NCI-H1694 treated with DMSO at 0.1 percent for 48 hours (cell line): ENCODE data around the gene EXOC6B.

Experiments
- DNase-seq: peaks from one replicate; lab custom pipeline; 2025; lab: John Stamatoyannopoulos, UW

Gene EXOC6B

DNA sequence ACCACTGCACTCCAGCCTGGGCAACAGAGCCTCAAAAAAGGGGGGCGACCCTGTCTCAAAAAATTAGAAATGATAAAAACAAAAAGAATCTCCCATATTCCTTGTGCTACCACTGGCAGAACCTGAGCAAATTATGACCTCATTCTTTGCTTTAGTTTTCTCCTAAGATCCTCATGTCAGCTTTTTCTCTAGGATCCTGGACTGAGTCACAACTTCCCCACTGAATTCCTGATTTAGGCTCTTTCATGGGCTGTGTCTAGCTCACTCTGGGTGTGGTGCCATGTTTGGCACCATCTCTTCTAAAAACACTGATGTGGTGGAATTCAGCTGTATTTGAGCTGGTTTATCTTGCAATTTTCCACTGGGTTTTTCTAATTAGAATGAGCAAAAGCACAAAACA lies 37.1 kb downstream of the EXOC6B start:
- no peak for DNase-seq

DNA sequence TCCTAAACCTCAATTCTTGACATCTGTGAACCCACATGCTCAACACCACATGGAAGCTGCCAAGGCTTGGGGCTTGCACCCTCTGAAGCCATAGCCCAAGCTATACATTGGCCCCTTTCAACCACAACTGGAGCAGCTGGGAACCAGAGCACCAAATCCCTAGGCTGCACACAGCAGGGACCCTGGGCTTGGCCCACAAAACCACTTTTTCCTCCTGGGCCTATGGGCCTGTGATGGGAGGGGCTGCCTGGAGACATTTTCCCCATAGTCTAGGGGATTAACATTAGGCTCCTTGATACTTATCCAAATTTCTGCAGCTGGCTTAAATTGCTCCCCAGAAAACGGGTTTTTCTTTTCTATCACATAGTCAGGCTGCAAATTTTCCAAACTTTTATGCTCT lies 40.3 kb downstream of the EXOC6B start:
- no peak for DNase-seq

DNA sequence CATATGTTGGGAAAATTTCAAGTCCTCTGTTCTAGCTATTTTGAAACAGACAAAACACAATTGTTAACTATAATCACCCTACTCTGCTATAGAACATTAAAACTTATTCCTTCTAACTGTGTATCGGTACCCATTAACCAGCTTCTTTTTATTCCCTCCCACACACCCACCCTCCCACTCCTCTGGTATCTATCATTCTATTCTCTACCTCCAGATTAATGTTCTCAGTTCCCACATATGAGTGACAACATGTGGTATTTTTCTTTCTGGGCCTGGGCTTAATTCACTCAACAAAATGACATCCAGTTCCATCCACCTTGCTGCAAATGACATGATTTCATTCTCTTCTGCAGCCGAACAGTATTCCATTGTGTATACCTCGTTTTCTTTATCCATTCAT lies 43.3 kb downstream of the EXOC6B start:
- DNase-seq, result no peak

DNA sequence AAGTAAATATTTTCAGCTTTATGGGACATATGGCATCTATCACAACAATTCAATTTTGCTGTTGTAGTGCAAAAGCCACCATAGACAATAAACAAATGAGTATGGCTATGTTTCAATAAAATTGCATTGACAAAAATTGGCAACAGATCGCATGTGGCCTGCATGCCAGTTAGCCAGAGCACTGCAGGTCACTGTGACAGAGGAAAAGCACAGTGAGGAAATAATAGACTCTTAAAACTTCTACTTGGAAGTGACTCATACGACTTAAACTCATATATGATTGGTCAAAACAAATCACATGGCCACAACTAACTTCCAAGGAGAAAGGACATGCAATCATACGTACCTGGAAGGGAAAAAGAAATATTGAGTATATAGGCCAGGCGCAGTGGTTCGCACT lies 44.4 kb downstream of the EXOC6B start:
- no peak for DNase-seq

DNA sequence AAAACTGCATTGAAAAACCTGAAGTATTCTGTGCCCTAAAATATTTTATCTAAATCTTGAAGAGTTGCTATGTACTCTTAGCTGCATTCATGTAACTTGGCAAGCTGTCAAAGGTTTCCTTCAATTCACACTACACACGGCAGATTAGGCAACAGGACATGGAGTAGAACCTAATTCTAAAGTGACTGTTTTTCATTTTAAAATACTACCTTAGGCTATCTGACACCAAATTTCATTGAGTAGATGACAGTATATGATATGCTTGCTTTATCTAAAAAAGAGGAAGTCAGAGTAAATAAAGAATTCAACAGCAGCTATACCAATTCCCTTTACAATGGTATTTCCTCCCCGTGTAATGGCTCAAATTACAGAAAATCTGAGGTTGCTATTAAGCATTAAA lies 45.4 kb downstream of the EXOC6B start:
- no peak for DNase-seq

DNA sequence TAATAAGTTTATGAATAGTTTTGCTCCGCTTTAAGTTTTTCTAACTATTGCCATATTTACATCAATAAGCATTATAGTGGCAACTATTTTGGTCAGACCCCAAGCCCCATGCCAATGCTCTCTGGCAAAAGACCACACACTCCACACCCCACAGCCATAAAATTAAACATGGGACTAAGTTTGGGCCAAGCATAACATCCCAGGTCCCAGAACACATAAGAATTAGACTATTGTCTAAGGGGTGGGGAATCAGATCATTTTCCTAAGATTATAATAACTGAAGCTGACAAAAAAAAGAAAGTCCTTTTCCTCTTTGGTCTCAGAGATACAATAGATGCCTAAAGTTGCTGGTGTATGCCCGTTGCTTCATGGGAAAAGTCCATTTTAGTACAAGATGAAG lies 46.3 kb downstream of the EXOC6B start:
- no peak for DNase-seq

DNA sequence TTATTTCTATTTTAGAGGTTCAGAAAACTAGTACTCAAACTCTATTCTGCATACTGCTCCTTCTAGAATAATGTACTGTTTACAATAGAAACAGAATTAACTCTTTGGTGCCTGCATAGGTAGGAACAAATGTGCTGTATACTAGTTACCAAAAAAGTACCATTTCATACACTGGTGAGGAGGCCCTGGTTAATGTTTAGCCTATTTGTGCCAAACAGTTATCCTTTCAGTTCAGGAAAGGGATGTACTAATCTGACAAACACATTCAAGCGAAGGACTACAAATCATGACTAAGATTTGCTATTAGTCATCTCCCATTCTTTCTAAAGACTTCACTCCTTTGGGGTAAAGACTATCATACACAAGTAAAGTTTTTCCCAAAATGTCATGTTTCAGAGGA lies 47.4 kb downstream of the EXOC6B start:
- DNase-seq, result no peak

DNA sequence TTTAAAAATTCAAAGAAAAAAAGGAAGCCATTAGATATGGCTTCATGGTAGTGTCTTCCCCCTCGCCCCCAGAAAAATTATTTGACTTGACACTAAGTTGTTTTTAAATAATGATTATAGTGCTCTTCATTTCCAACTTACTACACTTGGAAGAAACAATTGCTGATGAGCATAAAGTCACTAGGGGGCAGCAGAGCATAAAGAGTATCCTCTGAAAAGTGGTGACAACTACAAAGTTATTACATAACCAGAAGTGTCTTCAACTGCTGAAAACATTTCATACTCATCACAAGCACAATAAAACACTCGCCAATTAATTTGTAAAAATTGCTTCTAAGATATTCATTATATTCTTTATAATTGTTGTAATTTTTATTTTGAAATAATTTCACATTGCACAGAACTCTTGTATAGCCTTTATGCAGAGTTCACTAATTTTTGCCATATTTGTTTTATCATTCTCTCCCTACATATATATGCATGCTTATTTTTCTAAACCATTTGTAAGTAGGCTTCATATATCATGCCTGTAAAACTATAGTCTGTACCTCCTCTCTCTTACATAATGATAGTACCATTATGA lies 54.9 kb downstream of the EXOC6B start:
- DNase-seq, result peak; percentile 69

DNA sequence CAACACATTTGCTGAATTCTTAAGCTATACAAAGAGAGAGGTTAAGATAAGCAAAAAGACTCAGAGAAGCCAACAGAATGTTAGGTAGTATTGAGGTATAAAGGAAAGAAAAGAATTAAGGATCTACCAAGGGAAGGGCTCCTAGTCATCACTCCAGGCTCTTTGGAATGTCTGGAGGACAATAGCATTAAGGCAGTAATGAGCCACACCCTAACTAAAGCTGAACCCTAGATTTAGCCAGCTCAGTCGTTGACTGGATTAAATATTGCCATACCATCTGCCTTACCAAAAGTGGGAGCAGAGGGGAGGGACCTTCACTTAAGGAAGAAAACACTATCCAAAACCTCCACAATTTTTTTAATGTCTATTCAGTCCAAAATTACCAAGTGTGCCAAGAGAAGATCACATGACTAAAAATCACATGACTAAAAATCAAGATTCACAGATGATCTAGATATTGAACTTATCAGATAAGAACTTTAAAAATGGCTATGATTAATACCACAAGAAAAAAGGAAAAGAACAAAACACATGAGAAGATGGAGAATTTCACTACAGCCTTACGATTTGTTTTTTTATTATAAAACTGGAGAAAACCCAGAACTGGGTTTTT lies 59.7 kb downstream of the EXOC6B start:
- no peak for DNase-seq

DNA sequence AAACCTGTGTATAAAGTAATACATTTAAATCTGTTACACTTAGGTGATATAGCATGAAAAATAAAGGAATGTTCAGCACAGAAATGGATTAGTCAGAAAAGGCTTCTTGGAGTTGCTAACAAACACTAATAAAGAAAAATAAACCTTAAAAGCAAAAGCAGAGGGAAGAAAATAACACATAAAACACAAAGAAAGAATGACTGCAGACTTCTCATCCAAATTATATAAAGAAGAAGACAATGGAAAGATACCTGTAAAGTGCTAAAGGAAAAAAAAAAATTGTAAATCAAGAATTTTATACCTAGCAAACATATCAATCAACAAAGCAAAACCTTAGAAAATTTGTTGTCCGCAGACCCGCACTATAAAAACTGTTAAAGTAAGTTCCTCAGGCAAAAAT lies 63.6 kb downstream of the EXOC6B start:
- DNase-seq, result no peak

DNA sequence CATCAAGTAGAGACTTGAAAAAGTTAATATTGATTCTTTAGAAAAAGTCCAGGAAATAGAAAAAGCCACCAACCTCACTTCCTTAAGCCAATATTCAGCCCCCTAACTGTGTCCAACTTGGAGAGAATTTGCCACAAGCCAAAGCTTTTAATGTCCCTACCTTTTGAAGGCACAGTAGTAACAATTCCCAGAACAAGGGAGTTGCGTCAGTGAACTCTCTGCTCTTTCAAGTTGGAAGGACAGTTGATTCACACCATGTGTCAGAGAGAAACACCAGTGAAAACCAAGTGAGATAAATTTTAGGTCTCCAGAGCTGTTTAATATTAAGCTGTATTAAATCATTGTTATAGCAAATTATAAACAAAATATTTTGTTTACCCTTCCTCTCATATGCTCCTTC lies 66.1 kb downstream of the EXOC6B start:
- no peak for DNase-seq

DNA sequence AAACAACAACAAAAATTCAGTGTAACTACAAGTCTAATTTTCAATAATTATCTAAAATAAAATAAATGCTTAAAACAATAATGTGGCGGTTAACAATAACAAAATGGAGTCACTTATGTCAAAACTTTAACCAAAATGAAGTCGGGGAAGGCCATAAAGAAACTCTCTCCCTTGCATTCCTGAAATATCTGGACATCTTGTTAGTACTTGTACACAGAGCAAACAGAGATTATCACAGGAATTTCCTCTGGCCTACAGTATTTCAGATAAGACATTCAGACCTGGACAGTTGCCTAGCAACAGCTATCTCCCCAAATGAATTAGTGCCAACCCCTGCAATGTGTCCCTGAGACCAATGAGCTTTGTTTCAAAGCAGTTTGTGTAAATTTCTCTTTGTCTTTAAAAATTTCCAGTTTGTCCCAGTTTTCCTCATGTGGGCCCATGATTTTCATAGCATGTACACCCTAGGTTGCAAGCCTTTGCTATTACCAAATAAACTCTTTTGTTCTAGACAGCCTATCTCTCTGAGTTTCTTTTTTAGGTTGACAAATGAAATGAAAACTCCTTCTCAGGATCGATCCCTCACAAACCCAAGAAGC lies 68.6 kb downstream of the EXOC6B start:
- no peak for DNase-seq

DNA sequence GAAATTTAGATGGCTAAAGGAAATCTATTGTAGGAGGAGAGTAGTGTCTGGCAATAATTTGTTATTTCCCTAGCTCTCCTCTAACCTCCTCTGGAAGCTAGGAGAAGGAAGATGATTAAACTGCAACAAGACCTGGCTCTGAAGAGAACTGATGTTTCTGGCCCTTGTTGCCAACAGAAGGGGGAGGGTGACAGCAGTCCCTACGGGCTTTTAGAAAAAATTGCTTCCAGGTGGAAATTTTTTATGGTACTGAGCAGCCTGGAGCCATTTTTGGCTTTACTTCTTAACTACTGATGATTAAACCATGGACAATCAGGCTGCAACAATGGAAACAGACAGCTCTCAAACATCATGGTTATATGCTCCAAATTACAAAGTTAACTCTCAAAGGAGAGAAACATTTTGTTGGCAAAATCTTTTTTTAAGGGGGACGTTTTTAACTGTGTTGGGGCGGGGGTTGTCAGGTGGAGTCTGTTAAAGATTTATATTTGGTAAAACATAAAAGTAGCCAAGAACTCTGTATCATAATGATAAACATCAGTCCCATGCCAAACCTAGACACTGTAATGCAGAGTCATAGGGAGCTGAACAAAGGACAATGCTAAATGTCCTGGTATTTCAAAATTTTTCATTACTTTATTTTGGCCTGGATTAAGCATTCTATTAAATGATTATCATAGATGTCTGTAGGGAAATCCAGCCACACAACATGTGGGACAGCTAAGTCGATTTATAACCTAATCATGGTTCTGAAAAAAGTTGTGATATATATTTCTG lies 70.0 kb downstream of the EXOC6B start:
- no peak for DNase-seq

DNA sequence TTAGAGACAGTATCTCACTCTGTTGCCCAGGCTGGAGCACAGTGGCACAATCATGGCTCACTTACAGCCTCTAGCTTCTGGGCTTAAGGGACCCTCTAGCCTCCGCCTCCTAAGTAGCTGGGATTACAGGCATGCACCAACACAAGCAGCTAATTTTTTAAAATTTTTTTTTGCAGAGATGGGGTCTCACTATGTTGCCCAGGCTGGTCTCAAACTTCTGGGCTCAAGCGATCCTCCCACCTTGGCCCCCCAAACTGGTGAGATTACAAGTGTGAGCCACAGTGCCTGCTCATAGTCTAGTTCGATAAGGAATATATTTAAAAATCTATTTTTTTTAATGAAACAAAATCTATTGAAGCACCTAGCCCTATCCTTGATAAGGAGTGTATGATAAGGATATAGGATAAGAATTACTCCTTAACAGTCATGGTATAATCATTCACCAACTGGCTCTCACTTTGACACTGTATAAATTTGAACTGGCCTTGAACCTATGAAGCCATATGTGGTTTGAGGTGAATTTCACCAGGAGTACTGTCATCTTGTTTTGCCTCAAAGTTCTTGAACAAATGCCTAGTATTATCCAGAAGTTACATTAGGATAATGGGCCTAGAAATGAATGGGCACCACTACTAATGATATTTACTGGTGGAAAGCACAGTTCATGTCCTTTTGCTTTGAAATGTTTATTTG lies 71.1 kb downstream of the EXOC6B start:
- no peak for DNase-seq

DNA sequence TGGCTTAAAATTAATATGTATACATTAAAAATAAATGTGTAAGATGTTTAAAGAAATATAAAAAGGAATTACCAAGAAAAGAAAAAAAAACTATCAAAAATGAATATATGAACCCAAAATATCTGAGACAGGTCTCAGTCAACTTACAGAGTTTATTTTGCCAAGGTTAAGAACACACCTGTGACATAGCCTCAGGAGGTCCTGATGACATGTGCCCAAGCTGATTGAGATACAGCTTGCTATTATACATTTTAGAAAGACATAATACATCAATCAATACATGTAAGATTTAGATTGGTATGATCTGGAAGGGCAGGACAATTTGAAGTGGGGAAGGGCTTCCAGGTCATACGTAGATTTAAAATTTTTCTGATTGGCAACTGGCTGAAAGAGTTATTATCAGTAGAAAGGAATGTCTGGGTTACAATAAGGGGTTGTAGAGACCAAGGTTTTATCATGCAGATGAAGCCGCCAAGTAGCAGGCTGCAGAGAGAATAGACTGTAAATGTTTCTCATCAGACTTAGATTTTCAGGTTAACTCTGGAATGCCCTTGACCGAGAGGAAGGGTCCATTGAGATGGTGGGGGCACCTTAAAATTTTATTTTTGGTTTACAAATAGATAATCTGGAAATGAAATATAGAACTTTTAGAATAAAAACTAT lies 74.7 kb downstream of the EXOC6B start:
- DNase-seq, result no peak

DNA sequence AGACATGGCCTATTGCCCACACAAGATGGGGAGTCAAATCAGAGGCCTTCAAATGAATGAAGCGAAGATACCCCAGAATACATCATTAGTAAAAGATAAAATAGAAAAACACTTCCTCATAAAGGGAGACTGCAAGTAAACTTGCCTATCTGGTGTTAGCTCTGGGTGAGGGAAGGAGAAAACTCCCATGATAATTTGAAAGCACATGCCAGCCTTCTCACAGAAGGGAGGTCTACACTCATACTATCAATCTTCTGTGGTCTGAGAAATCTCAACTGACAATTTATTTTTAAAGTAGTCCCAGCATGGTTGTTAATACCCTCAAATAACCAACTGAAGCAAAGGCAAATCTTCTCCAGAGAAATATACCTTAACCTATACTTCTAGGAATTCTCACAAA lies 75.4 kb downstream of the EXOC6B start:
- no peak for DNase-seq

DNA sequence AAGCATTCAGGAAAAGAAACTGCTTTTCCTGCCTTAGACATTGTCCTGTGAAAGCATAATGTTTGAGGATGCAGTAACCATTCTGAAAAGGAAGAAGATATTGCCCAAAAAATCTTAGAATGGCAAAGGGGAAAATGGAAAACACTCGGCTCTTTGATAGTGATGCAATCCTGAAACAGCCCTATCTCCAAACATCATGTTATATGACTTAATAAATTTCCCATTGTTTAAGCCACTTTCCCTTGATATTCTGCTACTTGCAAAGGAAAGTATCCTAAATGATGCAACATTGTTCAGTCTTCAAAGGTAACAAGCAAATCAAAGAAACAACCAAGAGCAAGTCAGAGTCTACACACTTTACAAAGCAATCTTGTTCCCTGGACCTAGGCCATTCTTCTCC lies 78.5 kb downstream of the EXOC6B start:
- DNase-seq, result no peak

DNA sequence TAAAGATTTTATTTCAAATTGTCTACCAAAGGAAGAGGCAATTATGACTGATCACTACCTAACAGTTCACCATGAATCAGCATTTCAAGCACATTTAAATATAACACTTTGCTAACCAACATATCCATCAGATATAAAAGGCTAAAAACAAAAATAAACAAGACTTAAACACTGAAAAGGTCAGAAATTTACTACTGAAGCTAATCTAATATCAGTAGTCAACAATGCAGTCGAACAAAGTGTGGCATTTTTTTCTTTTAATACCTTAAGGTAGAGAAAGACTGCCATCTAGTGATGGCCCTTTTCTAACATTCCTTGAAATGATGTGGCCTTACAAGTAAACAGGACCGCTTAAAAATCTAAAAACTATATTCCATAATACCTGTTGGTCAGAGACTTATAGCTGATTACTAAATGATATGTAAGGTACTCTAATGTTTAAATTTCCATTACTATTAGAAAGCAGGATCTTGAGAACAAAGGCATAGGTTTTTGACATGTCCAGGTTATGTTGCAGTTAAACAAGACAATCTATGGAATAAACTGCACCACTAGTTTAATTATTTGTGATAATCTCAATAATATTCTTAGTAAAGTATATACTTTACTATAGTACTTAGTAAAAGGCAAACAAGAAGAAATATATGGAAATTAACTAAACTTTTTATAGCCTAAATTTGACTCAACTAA lies 80.0 kb downstream of the EXOC6B start:
- DNase-seq, result peak; percentile 79

DNA sequence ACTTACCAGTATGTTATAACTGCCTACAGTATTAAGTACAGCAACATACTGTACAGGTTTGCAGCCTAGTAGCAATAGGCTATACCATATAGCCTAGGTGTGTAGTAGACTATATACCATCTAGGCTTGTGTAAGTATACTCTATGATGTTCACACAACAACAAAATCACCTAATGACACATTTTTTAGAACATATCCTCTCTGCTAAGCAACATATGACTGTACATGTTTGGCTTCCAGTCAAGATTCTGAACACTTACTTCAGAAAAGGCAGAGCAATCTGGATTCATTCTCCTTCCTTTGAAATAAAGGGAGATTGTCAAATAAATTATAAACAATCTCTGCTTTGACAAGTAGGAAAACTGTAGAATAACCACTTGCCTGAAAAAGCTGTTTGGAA lies 81.8 kb downstream of the EXOC6B start:
- no peak for DNase-seq

DNA sequence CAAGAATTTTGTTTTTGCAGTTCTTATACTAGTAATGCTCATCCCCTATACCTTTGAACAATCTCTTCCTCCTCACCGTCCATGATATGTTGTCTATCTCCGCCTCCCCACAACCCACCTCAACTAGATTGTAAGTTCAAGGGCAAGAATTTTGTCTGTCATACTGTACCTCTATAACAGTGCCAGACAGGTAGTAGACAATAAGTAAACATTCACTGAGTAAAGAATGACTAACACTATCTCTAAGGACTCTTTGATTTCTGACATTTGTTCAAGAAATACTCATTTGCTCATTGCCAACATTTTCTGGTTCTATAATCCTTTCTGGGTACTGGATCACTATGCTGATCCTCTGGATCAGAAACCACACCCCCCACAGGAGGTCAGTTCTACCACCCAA lies 82.4 kb downstream of the EXOC6B start:
- no peak for DNase-seq

DNA sequence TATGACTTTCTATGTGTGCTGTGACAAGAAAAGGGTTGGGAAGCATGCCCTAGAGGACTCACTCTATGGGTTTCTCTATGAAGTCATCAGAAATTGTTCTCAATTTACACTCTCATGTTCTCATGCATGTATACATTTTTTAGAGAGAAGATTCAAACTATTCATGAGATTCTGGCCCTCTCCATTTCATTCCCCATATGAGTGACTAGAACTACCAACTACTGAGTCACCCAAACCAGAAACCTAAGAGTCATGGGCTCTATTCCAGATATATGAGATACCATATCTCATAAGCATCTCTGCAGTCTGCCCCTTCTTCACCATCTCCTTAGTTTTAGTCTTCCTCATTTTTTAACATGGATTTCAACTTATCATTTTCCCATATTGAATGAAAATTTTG lies 87.7 kb downstream of the EXOC6B start:
- DNase-seq, result no peak

DNA sequence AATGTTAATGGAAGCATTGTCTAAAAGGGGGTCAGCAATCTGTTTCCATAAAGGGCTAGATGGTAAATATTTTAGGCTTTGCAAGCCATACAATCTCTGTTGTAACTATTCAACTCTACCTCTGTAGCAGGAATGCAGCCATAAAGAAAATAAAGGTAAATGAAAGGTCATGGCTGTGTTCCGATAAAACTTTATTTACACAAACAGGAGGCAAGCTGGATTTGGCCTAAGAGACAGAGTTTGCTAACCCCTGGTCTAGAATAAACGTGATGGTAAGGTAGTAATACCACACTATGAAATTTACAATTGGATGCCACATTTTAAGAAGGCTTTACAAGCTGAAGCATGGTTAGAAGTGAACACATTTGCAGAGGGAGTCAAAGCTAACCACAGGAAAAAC lies 91.4 kb downstream of the EXOC6B start:
- DNase-seq, result no peak
